GM23338 (cell line): ENCODE data around the gene CFAP141.

ENCODE experiments used
- CREB1 ChIP-seq: fragments of 250-450 bp; sonication (Bioruptor Pico); IDR thresholded peaks from 2 replicates; pipeline ENCODE4 v1.5.0; 2020; ENCODE audit warnings: low read depth, mild to moderate bottlenecking, moderate library complexity
- CTCF ChIP-seq, 2 experiments: fragments of 200-600 bp in 1 of 2; sonication (generic) in 1 of 2; conservative IDR thresholded peaks; 2 replicates each; pipeline versions ENCODE4 v1.5.1 to v1.6.1; 2016 to 2017; ENCODE audit warnings: antibody characterized with exemption in 2 of 2, low read depth in 2 of 2, mild to moderate bottlenecking in 2 of 2, moderate library complexity in 1 of 2
- ETS1 ChIP-seq: IDR thresholded peaks from 2 replicates; pipeline ENCODE4 v1.6.1; 2016; ENCODE audit warnings: antibody characterized with exemption
- EZH2 ChIP-seq: fragments of 200-600 bp; sonication (generic); IDR thresholded peaks from one replicate; pipeline ENCODE4 v1.8.0; 2017; ENCODE audit warnings: antibody characterized with exemption, mild to moderate bottlenecking, low read depth; ENCODE audit not compliant: unreplicated experiment
- EZH2phosphoT487 ChIP-seq: fragments of 200-600 bp; sonication (generic); IDR thresholded peaks from one replicate; pipeline ENCODE4 v1.8.1; 2018; ENCODE audit warnings: antibody characterized with exemption; ENCODE audit not compliant: unreplicated experiment
- JUNB ChIP-seq: IDR thresholded peaks from one replicate; pipeline ENCODE4 v1.6.1; 2016; ENCODE audit warnings: antibody characterized with exemption; ENCODE audit not compliant: unreplicated experiment
- POLR2AphosphoS5 ChIP-seq: IDR thresholded peaks from 2 replicates; pipeline ENCODE4 v1.6.1; 2016; ENCODE audit warnings: antibody characterized with exemption, low read depth
- REST ChIP-seq: IDR thresholded peaks from one replicate; pipeline ENCODE4 v1.6.1; 2018; ENCODE audit warnings: antibody characterized with exemption; ENCODE audit not compliant: unreplicated experiment
- STAT1 ChIP-seq: IDR thresholded peaks from one replicate; pipeline ENCODE4 v1.6.1; 2016; ENCODE audit warnings: antibody characterized with exemption; ENCODE audit not compliant: unreplicated experiment
- ZNF331 ChIP-seq: fragments of 250-450 bp; sonication (Bioruptor Pico); IDR thresholded peaks from 2 replicates; pipeline ENCODE4 v1.5.0; 2020; ENCODE audit warnings: low read depth, mild to moderate bottlenecking, moderate library complexity

- TF ChIP-seq CTCF (conservative IDR thresholded peaks at IDR 0.05; ENCODE audit: low read depth in 2 of 2) = no peak
- no peak for TF ChIP-seq ETS1
- TF ChIP-seq REST = no peak
- no peak for TF ChIP-seq EZH2phosphoT487
- TF ChIP-seq CREB1 = no peak
- no peak for TF ChIP-seq EZH2
- no peak for TF ChIP-seq POLR2AphosphoS5
- no peak for TF ChIP-seq STAT1
- TF ChIP-seq JUNB = no peak
- no peak for TF ChIP-seq ZNF331 (CRISPR knock-in tag)
Observed at GRCh38 chr1:154167461-154167860, 38.7 kb downstream of the CFAP141 start.
